Measurements from ENCODE around the gene GUCD1. TPM values are rescaled to one million over a fixed set of nuclear protein-coding genes. Genes with fewer than 3 reads are reported as not detected.
"Not testable (repeated sequence)": the region's sequence is repeated elsewhere in the genome, so short reads cannot be mapped to it uniquely, and the experiment has no call there.

The GUCD1 gene
- total and polyA plus RNA-seq, 7 donors: 85.6 to 301 (median 98.6) TPM

DNA sequence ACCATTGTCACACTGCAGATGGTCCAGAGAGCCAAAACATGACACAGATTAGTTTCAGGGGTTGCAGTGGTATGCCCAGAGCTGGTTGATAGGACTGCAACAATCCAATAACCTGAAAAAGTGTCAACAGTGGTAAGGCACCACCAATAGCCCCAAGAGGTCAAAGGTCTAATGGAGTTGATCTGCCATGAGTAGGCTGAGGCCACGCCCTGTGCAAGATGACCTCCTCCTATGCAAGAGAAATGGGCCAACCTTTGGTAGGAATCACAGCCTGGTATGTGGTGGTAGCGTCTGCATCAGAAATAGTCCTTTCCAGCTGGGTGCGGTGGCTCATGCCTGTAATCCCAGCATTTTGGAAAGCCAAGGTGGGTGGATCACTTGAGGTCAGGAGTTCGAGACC is 19.6 kb downstream of the GUCD1 start:
- no peaks in the 10 kb centered on the region for H3K27me3 ChIP-seq
- intact Hi-C loops (cut with DNase I): no loop called here
- H3K27ac ChIP-seq: no peak overlapping the region
- 94 to 95% methylated on average over 4 of the region's 4 CpGs for WGBS, 2 donors
- no peaks in the 10 kb centered on the region for H3K9me3 ChIP-seq
- no peak overlapping the region for H3K4me3 ChIP-seq
- TF ChIP-seq POLR2A (IDR thresholded peaks at IDR 0.05): no peak
- TF ChIP-seq, protein P1, sequence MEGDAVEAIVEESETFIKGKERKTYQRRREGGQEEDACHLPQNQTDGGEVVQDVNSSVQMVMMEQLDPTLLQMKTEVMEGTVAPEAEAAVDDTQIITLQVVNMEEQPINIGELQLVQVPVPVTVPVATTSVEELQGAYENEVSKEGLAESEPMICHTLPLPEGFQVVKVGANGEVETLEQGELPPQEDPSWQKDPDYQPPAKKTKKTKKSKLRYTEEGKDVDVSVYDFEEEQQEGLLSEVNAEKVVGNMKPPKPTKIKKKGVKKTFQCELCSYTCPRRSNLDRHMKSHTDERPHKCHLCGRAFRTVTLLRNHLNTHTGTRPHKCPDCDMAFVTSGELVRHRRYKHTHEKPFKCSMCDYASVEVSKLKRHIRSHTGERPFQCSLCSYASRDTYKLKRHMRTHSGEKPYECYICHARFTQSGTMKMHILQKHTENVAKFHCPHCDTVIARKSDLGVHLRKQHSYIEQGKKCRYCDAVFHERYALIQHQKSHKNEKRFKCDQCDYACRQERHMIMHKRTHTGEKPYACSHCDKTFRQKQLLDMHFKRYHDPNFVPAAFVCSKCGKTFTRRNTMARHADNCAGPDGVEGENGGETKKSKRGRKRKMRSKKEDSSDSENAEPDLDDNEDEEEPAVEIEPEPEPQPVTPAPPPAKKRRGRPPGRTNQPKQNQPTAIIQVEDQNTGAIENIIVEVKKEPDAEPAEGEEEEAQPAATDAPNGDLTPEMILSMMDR (IDR thresholded peaks at IDR 0.05): no peak
- TF ChIP-seq EP300 (IDR thresholded peaks at IDR 0.05): no peak
- TF ChIP-seq POLR2AphosphoS5 (IDR thresholded peaks at IDR 0.05): no peak
- DNase-seq: no peak
- no peaks in the 10 kb centered on the region for H3K4me1 ChIP-seq
- peaks cover 0 to 17% (median 4%) of the 10 kb centered on the region in 4 donors for H3K36me3 ChIP-seq

DNA sequence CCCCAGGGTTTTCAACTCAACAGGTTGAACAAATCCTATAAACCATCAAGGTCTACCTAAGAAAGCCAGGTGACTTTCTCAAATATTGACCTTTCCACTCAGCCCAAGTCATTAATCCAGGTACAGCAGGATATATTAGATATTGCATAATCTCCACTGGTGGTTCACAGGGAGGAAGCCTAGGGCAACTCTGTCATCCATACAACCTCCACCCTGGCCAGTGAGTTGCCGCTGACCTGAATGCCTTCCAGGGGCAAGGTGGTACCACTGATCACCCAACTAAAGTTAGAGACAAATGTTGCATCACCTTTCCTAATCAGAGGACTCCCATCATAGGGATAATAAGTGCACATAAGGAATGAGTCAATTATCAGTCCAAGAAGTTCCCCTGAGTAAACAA is 22.9 kb downstream of the GUCD1 start:
- no peaks in the 10 kb centered on the region for H3K9me3 ChIP-seq
- intact Hi-C loops (cut with DNase I): no loop called here
- 90 to 93% methylated on average over 1 of the region's 1 CpG for WGBS, 2 donors
- no peak for DNase-seq
- no peaks in the 10 kb centered on the region for H3K4me1 ChIP-seq
- no peak overlapping the region for H3K27ac ChIP-seq
- H3K4me3 ChIP-seq: no peak overlapping the region
- no peak for TF ChIP-seq EP300 (IDR thresholded peaks at IDR 0.05)
- TF ChIP-seq POLR2AphosphoS5 (IDR thresholded peaks at IDR 0.05): no peak
- no peak for TF ChIP-seq POLR2A (IDR thresholded peaks at IDR 0.05)
- TF ChIP-seq, protein P1 (IDR thresholded peaks at IDR 0.05): no peak
- H3K27me3 ChIP-seq: no peaks in the 10 kb centered on the region
- H3K36me3 ChIP-seq: no peaks in the 10 kb centered on the region

DNA sequence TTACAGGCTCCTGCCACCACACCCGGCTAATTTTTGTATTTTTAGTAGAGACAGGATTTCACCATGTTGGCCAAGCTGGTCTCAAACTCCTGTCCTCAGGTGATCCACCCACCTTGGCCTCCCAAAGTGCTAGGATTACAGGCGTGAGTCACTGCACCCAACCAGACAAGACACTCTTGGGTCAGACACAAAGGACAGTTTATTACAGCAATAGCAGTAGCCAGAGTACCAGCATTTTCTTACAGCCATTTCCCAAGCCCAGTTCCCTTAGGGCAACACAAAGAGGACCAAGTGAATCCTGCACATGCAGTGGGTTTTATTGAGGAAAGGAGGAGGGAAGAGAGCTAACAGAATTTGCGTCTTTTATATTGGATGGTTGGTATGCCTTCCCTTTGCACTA is 24.0 kb downstream of the GUCD1 start:
- H3K36me3 ChIP-seq; intact Hi-C loops (cut with DNase I); H3K4me3 ChIP-seq; DNase-seq; H3K27me3 ChIP-seq; H3K27ac ChIP-seq; H3K4me1 ChIP-seq; H3K9me3 ChIP-seq: not testable (repeated sequence)
- WGBS, 2 donors: 52 to 80% methylated on average over 3 of the region's 3 CpGs

DNA sequence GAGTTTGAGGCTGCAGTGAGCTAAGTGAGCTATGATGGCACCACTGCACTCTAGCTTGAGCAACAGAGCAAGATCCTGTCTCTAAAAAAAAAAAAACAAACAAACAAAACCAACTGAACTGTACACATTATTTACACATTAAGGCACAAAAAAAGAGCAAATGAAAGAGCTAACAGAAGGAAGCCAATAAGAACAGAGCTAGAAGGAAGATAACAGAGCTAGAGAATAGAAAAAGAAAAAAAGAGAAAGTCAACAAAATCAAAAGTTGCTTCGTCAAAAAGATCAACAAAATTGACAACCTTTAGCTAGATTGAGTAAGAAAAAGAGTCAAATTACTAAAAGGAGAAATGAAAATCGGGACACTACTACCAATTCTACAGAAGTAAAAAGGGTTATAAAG is 25.0 kb downstream of the GUCD1 start:
- no peak for TF ChIP-seq POLR2A (IDR thresholded peaks at IDR 0.05)
- no peak for TF ChIP-seq EP300 (IDR thresholded peaks at IDR 0.05)
- TF ChIP-seq, protein P1 (IDR thresholded peaks at IDR 0.05): no peak
- TF ChIP-seq POLR2AphosphoS5 (IDR thresholded peaks at IDR 0.05): no peak
- DNase-seq: no peak
- Histone ChIP-seq H3K27me3 (no peaks in the 10 kb centered on the region), H3K4me1 (peaks cover 0 to 8% (median 3%) of the 10 kb centered on the region in 4 donors), H3K4me3 (no peak overlapping the region), H3K36me3 (no peaks in the 10 kb centered on the region), H3K9me3 (no peaks in the 10 kb centered on the region), H3K27ac (no peak overlapping the region)
- intact Hi-C loops (cut with DNase I): loop anchor here (5.0 kb wide), 1 partner anchor 227 kb away; no protein-coding TSS in a partner anchor
- WGBS, 2 donors: 74 to 80% methylated on average over 2 of the region's 2 CpGs

DNA sequence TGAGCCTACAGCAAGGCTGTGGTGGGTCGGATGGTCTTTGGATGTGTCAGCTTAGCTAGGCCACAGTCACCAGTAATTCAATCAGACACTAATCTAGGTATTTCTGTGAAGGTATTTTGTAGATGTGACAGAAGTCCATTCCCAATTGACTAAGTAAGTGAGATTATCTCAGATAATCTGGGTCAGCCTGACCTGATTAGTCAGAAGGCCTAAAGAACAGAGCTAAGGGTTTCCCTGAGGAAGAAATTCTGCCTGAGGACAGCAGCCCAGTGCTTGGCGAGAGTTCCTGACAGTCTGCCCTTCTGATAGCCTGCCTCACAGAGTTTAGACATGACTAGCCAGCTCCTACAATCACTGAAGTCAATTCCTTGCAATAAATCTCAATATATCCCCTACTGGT is 28.7 kb downstream of the GUCD1 start:
- no peak overlapping the region for H3K4me3 ChIP-seq
- H3K4me1 ChIP-seq: peaks cover 0 to 8% (median 4%) of the 10 kb centered on the region in 4 donors
- no peaks in the 10 kb centered on the region for H3K36me3 ChIP-seq
- no peak overlapping the region for H3K27ac ChIP-seq
- intact Hi-C loops (cut with DNase I): loop anchor here (2.0 to 5.0 kb wide), 2 partner anchors 201 to 231 kb away; no protein-coding TSS in a partner anchor
- no peak for DNase-seq
- H3K27me3 ChIP-seq: no peaks in the 10 kb centered on the region
- no peaks in the 10 kb centered on the region for H3K9me3 ChIP-seq
- 93 to 98% methylated on average over 2 of the region's 2 CpGs for WGBS, 2 donors
- TF ChIP-seq POLR2A (IDR thresholded peaks at IDR 0.05) (no peak), POLR2AphosphoS5 (IDR thresholded peaks at IDR 0.05) (no peak), EP300 (IDR thresholded peaks at IDR 0.05) (no peak)
- TF ChIP-seq, protein P1 (IDR thresholded peaks at IDR 0.05): no peak
